KMS-11 (cell line): ENCODE results near the gene SMIM41.

Source experiments
- H2AFZ ChIP-seq: fragments of 200-600 bp; sonication (generic); 2 replicates; pipeline ENCODE4 v1.6.1; 2016; ENCODE audit warnings: antibody characterized with exemption, mixed run types, low read depth
- H3K27ac ChIP-seq: fragments of 200-600 bp; sonication (generic); 2 replicates; pipeline ENCODE4 v1.6.1; 2016; ENCODE audit warnings: mild to moderate bottlenecking, mixed run types
- H3K27me3 ChIP-seq: fragments of 200-600 bp; sonication (generic); 2 replicates; pipeline ENCODE4 v1.6.1; 2017; ENCODE audit warnings: mild to moderate bottlenecking, low read depth, mixed run types, moderate library complexity; ENCODE audit not compliant: insufficient read depth
- H3K36me3 ChIP-seq: fragments of 200-600 bp; sonication (generic); 2 replicates; pipeline ENCODE4 v1.6.1; 2017; ENCODE audit warnings: mild to moderate bottlenecking, mixed run types; ENCODE audit not compliant: insufficient read depth
- H3K4me1 ChIP-seq: fragments of 200-600 bp; sonication (generic); 2 replicates; pipeline ENCODE4 v1.6.1; 2016; ENCODE audit warnings: mild to moderate bottlenecking, low read depth, mixed run types; ENCODE audit not compliant: poor library complexity, severe bottlenecking
- H3K4me2 ChIP-seq: fragments of 200-600 bp; sonication (generic); 2 replicates; pipeline ENCODE4 v1.7.0; 2016; ENCODE audit warnings: mild to moderate bottlenecking, mixed run types
- H3K4me3 ChIP-seq: fragments of 200-600 bp; sonication (generic); IDR thresholded peaks from 2 replicates; pipeline ENCODE4 v1.6.1; 2017; ENCODE audit warnings: low read depth, low read length, mixed read lengths; ENCODE audit not compliant: insufficient read depth
- H3K79me2 ChIP-seq: fragments of 200-600 bp; sonication (generic); 2 replicates; pipeline ENCODE4 v1.6.1; 2016; ENCODE audit warnings: low read depth, mixed run types; ENCODE audit not compliant: insufficient read depth
- H3K9ac ChIP-seq: fragments of 200-600 bp; sonication (generic); 2 replicates; pipeline ENCODE4 v1.6.1; 2016; ENCODE audit warnings: mild to moderate bottlenecking, mixed run types
- H4K20me1 ChIP-seq: fragments of 200-600 bp; sonication (generic); 2 replicates; pipeline ENCODE4 v1.6.1; 2016; ENCODE audit warnings: mild to moderate bottlenecking, mixed run types; ENCODE audit not compliant: insufficient read depth
- CTCF ChIP-seq: fragments of 200-600 bp; sonication (generic); conservative IDR thresholded peaks from 2 replicates; pipeline ENCODE4 v1.6.1; 2017; ENCODE audit warnings: low read depth, mild to moderate bottlenecking, antibody characterized with exemption, low read length, moderate library complexity, mixed read lengths

The SMIM41 gene

GRCh38 chr12:52119398-52120254, 40.1 kb downstream of the SMIM41 start:
- Histone ChIP-seq H3K9ac (no peak overlapping the region), H3K27ac (no peak overlapping the region), H3K4me3 (no peak overlapping the region), H3K79me2 (no peaks in the 10 kb centered on the region), H4K20me1 (no peaks in the 10 kb centered on the region), H3K27me3 (peaks cover 5% of the 10 kb centered on the region; the same call in 1 of the 2 replicates), H3K4me1 (peaks cover 64% of the 10 kb centered on the region), H2AFZ (peak overlapping the region; percentile 23; the same call in 1 of the 2 replicates), H3K4me2 (peak overlapping the region; percentile 8; the same call in 1 of the 2 replicates), H3K36me3 (no peaks in the 10 kb centered on the region)
- TF ChIP-seq CTCF = peak; percentile 77

- Histone ChIP-seq H3K9ac (no peak overlapping the region), H4K20me1 (no peaks in the 10 kb centered on the region), H3K36me3 (no peaks in the 10 kb centered on the region), H3K4me1 (peaks cover 58% of the 10 kb centered on the region), H3K27ac (no peak overlapping the region), H3K4me3 (no peak overlapping the region), H2AFZ (0 out of 2 replicates have a peak overlapping the region, but pooled peaks have one; percentile 11), H3K4me2 (peak overlapping the region; percentile 19; the same call in 1 of the 2 replicates), H3K27me3 (peaks cover 5% of the 10 kb centered on the region; the same call in 1 of the 2 replicates), H3K79me2 (no peaks in the 10 kb centered on the region)
- TF ChIP-seq CTCF = no peak
Measured at GRCh38 chr12:52120951-52121823, 41.7 kb downstream of the SMIM41 start.

- Histone ChIP-seq H3K4me2 (peak overlapping the region; percentile 19; the same call in 1 of the 2 replicates), H3K27ac (no peak overlapping the region), H3K79me2 (no peaks in the 10 kb centered on the region), H3K4me1 (peaks cover 50% of the 10 kb centered on the region), H4K20me1 (no peaks in the 10 kb centered on the region), H3K9ac (no peak overlapping the region), H3K27me3 (peaks cover 5% of the 10 kb centered on the region; the same call in 1 of the 2 replicates), H3K4me3 (no peak overlapping the region), H2AFZ (0 out of 2 replicates have a peak overlapping the region, but pooled peaks have one; percentile 11), H3K36me3 (no peaks in the 10 kb centered on the region)
- peak; percentile 88 for TF ChIP-seq CTCF
Measured at GRCh38 chr12:52121824-52122539, 42.5 kb downstream of the SMIM41 start.

GRCh38 chr12:52122540-52122871, 43.0 kb downstream of the SMIM41 start:
- H3K36me3 ChIP-seq = no peaks in the 10 kb centered on the region
- H3K4me1 ChIP-seq = peaks cover 46% of the 10 kb centered on the region
- no peak overlapping the region for H2AFZ ChIP-seq
- H4K20me1 ChIP-seq = no peaks in the 10 kb centered on the region
- no peak overlapping the region for H3K9ac ChIP-seq
- H3K4me2 ChIP-seq = no peak overlapping the region
- TF ChIP-seq CTCF = no peak
- H3K79me2 ChIP-seq = no peaks in the 10 kb centered on the region
- peaks cover 5% of the 10 kb centered on the region; the same call in 1 of the 2 replicates for H3K27me3 ChIP-seq
- no peak overlapping the region for H3K27ac ChIP-seq
- H3K4me3 ChIP-seq = no peak overlapping the region
